ENCODE data around the gene OXLD1. TPM values are rescaled to one million over a fixed set of nuclear protein-coding genes. Genes with fewer than 3 reads are reported as not detected.

The OXLD1 gene
- total RNA-seq, 4 donors from 2014 or later, result 33.5 to 68.3 (median 48.2) TPM

DNA sequence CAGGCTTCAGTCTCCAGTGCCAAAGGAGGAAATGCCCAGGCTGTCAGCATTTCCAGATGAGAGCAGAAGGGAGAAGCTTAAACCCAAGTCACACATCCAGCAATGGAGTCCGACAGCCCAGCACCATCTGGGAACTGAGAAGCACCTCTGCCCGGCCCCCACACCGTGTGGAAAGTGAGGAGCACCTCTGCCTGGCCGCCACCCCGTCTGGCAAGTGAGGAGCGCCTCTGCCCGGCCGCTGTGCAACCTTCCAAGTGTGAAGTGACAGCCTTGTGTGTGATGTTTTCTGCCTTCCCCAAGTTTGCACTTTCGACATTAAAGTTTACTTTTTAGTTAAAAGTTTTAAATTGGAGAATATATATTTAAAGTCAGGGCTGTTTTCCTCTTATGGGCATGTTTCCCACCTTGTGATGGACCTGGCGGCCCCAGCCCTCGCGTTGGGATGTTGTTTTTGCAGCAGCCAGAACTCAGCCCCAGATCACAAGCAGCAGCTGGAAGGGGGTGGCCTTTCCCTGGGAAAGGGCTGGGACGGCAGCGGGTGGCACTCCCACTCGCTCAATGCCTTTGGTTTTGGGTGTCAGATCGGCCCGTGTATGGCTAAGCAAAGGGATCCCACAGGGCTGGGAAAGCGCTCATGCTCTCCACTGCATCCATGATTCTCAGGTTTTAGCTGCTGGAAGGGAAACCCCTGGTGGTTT lies 7.3 kb upstream of the OXLD1 start:
- H3K4me3 ChIP-seq (ENCODE audit: low read depth, poor library complexity, severe bottlenecking), result no peak overlapping the region
- intact Hi-C loops (cut with DNase I; ENCODE audit: low total_unique reads), result no loop called here
- WGBS, 2 donors, result 74 to 81% methylated on average over 18 of the region's 18 CpGs
- no peak for DNase-seq (ENCODE audit: low spot score in 2 of 2)
- TF ChIP-seq, protein P1, sequence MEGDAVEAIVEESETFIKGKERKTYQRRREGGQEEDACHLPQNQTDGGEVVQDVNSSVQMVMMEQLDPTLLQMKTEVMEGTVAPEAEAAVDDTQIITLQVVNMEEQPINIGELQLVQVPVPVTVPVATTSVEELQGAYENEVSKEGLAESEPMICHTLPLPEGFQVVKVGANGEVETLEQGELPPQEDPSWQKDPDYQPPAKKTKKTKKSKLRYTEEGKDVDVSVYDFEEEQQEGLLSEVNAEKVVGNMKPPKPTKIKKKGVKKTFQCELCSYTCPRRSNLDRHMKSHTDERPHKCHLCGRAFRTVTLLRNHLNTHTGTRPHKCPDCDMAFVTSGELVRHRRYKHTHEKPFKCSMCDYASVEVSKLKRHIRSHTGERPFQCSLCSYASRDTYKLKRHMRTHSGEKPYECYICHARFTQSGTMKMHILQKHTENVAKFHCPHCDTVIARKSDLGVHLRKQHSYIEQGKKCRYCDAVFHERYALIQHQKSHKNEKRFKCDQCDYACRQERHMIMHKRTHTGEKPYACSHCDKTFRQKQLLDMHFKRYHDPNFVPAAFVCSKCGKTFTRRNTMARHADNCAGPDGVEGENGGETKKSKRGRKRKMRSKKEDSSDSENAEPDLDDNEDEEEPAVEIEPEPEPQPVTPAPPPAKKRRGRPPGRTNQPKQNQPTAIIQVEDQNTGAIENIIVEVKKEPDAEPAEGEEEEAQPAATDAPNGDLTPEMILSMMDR (IDR thresholded peaks at IDR 0.05), result no peak

DNA sequence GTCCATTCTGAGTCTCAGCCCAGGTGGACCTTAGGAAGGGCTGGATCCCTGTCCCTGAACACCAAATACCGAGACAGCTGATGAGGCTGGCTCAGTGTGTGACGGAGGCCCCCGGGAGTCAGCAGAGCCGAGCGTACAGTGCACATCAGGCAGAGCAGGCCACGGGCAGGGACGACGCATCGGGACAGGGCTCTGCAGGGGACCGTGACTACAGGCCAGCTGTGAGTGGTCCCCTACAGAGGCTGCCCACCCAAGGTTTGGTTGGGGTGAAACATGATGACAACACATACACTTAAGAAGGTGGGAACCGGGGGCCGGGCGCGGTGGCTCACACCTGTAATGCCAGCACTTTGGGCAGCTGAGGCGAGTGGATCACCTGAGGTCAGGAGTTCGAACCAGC lies 6.5 kb upstream of the OXLD1 start:
- DNase-seq (ENCODE audit: low spot score in 2 of 2), result no peak
- TF ChIP-seq POLR2A (IDR thresholded peaks at IDR 0.05), result no peak
- TF ChIP-seq, protein P1 (IDR thresholded peaks at IDR 0.05), result no peak
- whole genome bisulfite sequencing, 2 donors, result 89 to 93% methylated on average over 16 of the region's 16 CpGs
- intact Hi-C loops (cut with DNase I; ENCODE audit: low total_unique reads), result no loop called here
- no peak overlapping the region for H3K4me3 ChIP-seq (ENCODE audit: low read depth, poor library complexity, severe bottlenecking)

DNA sequence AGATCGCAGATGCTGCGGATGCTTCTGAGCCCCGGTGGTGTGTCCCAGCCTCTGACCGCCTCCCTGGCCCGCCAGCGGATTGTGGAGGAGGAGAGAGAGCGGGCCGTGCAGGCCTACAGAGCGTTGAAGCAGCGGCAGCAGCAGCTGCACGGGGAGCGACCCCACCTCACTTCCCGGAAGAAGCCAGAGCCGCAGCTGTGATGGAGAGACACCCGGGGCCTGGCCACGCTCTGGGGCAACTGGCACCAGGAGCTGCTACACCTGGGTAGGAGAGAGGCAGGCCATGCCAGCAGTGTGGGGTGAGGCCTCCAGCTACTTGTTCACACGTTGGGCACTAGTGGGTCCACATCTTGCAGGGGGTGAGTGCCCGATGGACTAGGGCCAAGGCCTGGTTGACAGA lies 6.1 kb upstream of the OXLD1 start:
- intact Hi-C loops (cut with DNase I; ENCODE audit: low total_unique reads), result no loop called here
- WGBS, 2 donors, result 80 to 81% methylated on average over 13 to 18 of the region's 18 CpGs
- DNase-seq (ENCODE audit: low spot score in 2 of 2), result no peak
- no peak for TF ChIP-seq POLR2A (IDR thresholded peaks at IDR 0.05)
- TF ChIP-seq, protein P1 (IDR thresholded peaks at IDR 0.05), result no peak
- no peak overlapping the region for H3K4me3 ChIP-seq (ENCODE audit: low read depth, poor library complexity, severe bottlenecking)

DNA sequence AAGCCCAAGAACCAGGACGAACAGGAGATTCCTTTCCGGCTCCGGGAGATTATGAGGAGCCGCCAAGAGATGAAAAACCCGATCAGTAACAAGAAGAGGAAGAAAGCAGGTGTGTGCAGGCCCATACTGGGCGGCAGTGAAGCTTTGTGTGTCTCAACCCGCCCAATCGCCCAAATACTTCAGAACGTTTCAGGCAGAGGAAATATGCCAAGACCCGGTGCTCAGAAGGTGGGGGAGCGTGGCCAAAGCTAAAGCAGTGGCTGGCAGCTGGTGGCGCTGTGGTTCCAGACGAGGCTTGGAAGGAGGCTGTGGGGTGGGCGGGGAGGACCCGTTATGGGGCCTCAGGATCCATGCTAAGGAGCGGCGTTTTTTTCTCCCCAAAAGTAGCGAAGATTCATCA lies 1.3 kb upstream of the OXLD1 start:
- peak in 1 of 2 donors; percentile 52 for DNase-seq (ENCODE audit: low spot score in 2 of 2)
- no peak overlapping the region for H3K4me3 ChIP-seq (ENCODE audit: low read depth, poor library complexity, severe bottlenecking)
- TF ChIP-seq, protein P1 (IDR thresholded peaks at IDR 0.05), result no peak
- TF ChIP-seq POLR2A (IDR thresholded peaks at IDR 0.05), result no peak
- 61 to 62% methylated on average over 18 of the region's 18 CpGs for WGBS, 2 donors
- intact Hi-C loops (cut with DNase I; ENCODE audit: low total_unique reads), result no loop called here

DNA sequence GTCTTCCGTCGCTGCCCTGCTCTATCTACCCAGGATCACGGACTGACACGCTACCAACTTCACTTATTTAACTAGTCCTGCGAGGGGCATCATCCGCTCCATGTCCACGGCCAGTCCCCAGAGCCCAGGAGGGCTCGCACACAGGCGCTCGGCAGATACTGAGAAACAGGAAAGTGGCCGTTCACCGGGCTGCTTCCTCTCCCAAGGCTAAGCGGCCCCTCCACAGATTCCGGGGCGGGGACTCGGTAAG lies 388 bp downstream of the OXLD1 start:
- 0 to 1% methylated on average over 8 to 16 of the region's 16 CpGs for WGBS, 2 donors
- intact Hi-C loops (cut with DNase I; ENCODE audit: low total_unique reads), result no loop called here
- DNase-seq (ENCODE audit: low spot score in 2 of 2), result no peak
- H3K4me3 ChIP-seq (ENCODE audit: low read depth, poor library complexity, severe bottlenecking), result peak overlapping the region; percentile 91
- no peak for TF ChIP-seq POLR2A (IDR thresholded peaks at IDR 0.05)
- TF ChIP-seq, protein P1 (IDR thresholded peaks at IDR 0.05), result no peak

Measured in lower leg skin (tissue), 4 donors.